Fibroblast of the aortic adventitia (primary cell): ENCODE measurements around the gene MAPK14. TPM values are rescaled to one million over a fixed set of nuclear protein-coding genes. Genes with fewer than 3 reads are reported as not detected.
A peak's percentile ranks its signal among the peaks of the same experiment; 100 is the strongest.

Experiments
- DNase-seq: peaks from one replicate; pipeline ENCODE4 v3.0.0-alpha.2; 2010; ENCODE audit warnings: low read depth
- H3K4me3 ChIP-seq: 2 replicates; pipeline ENCODE4 v1.5.1; 2011; ENCODE audit warnings: low read depth, mild to moderate bottlenecking, control low read depth, low read length, moderate library complexity
- total RNA-seq: library from RNA; depleted of rRNA; stranded (reverse); fragments of >200 nt; gene quantifications from 2 replicates; pipeline ENCODE4 v1.2.3, GENCODE V29; 2012; ENCODE audit warnings: low replicate concordance
- TF ChIP-seq, protein P1 (sequence below): IDR thresholded peaks from 2 replicates; pipeline ENCODE4 v1.5.1; 2011; ENCODE audit warnings: mild to moderate bottlenecking, low read length, control low read depth, inconsistent platforms; ENCODE audit not compliant: insufficient read depth

The MAPK14 gene
- total RNA-seq, 1 donor: 72.5 TPM

DNA sequence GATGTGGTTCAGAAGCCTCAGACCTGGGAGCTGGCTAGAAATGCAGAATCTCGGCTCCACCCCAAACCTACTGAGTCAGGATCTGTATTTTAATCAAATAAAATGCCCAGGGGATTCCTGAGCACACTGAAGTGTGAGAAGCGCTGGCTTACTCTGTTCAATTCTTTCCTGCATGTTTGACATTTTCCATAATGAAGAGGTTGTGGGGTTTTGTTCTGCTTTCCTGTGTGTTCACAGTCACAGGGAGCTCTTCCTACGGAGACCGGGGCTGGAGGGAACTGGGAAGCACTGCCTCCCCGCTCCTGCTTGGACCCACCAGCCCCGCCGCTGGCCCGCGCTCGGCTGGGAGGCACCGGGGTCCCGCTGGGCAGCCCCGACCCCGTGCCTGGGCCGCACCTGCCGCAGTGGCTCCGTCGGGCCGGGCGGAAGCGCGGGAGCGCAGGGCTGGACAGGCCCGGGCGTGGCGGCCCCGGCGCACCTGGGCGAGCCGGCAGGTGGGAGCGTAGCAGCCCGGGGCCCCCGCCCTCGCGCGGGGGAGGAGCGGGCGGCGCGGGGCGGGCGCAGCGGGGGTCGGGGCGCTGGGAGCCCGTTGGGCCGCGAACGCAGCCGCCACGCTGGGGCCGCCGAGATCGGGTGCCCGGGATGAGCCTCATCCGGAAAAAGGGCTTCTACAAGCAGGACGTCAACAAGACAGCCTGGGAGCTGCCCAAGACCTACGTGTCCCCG lies 102.5 kb downstream of the MAPK14 start, which contains the start of gene MAPK13:
Gene MAPK13 (plus strand): TSS at position 573 of the 726 bp plus-strand sequence. CDS start 70 bp downstream, at position 643.
- peak within 1 kb of the TSS; percentile 37 for H3K4me3 ChIP-seq
- TF ChIP-seq, protein P1, sequence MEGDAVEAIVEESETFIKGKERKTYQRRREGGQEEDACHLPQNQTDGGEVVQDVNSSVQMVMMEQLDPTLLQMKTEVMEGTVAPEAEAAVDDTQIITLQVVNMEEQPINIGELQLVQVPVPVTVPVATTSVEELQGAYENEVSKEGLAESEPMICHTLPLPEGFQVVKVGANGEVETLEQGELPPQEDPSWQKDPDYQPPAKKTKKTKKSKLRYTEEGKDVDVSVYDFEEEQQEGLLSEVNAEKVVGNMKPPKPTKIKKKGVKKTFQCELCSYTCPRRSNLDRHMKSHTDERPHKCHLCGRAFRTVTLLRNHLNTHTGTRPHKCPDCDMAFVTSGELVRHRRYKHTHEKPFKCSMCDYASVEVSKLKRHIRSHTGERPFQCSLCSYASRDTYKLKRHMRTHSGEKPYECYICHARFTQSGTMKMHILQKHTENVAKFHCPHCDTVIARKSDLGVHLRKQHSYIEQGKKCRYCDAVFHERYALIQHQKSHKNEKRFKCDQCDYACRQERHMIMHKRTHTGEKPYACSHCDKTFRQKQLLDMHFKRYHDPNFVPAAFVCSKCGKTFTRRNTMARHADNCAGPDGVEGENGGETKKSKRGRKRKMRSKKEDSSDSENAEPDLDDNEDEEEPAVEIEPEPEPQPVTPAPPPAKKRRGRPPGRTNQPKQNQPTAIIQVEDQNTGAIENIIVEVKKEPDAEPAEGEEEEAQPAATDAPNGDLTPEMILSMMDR: no peak
- peak; percentile 54 for DNase-seq

DNA sequence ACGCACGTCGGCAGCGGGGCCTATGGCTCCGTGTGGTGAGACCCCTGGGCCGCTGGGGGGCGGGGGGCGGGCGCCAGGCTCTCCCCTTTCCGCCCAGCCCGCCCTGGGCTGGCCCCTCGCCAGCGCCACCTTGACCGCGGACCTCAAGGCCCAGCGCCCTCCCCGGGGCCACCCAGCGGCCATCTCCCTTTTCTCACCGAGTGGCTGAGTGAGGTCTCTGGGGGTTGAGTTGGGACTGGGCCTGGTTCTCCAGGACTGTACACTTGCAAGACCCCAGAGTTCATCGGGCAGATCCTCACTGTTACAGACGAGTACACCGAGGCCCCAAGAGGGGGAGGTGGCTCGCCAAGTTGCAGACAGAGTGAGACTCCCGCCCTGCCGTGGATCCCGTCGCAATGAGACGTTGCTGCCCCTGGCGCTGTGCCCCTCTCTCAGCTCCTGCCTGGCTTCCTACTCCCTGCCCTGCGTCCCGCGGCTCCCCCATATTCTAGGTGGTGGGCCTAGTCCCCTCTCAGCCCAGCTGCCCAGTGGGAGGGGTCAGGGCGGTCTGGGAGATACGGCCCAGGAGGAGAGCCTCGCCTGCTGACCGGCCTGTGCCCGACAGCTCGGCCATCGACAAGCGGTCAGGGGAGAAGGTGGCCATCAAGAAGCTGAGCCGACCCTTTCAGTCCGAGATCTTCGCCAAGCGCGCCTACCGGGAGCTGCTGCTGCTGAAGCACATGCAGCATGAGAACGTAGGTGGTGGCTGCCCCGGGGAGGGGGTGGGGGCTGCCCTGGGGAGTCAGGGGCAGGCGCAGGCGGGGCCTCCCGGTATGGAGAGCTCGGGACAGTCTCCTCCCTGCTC lies 103.3 kb downstream of the MAPK14 start:
- TF ChIP-seq, protein P1: no peak
- no peak for DNase-seq
- peak overlapping the region; percentile 37 for H3K4me3 ChIP-seq

DNA sequence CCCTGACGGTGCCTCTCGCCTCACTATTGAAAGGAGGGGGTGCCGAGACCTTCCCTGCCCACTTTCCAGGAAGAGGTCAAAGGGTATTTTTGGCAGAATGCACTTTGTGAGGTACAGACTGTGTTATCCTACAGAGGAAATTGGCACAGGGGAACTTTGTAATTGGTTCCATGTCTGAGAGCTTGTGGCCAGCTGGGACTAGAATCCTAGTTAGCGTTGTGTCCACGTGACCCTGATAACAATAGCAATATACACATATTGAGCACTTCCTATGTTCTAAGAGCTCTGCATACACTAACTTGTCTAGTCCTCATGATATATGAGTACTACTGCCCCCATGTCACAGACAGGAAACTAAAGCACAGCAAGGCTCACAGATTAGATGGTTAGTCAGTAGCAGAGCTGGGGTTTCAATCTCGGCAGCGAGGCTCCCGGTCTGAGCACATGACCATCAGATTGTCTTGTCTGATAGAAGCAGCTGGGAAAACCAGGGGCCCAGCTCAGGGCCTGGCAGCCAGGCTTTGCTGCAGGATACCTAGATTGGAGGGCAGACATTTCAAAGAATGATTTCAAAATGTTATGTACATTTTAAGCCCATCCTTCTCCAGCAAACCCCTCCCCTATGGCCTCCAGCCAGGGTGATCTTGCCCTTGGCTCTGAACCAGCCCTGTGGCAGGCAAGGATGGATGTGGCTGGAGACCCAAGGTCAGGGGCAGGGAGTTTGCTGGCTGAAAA lies 104.1 kb downstream of the MAPK14 start:
- DNase-seq: peak; percentile 78
- TF ChIP-seq, protein P1: no peak
- H3K4me3 ChIP-seq: peak overlapping the region; percentile 4

DNA sequence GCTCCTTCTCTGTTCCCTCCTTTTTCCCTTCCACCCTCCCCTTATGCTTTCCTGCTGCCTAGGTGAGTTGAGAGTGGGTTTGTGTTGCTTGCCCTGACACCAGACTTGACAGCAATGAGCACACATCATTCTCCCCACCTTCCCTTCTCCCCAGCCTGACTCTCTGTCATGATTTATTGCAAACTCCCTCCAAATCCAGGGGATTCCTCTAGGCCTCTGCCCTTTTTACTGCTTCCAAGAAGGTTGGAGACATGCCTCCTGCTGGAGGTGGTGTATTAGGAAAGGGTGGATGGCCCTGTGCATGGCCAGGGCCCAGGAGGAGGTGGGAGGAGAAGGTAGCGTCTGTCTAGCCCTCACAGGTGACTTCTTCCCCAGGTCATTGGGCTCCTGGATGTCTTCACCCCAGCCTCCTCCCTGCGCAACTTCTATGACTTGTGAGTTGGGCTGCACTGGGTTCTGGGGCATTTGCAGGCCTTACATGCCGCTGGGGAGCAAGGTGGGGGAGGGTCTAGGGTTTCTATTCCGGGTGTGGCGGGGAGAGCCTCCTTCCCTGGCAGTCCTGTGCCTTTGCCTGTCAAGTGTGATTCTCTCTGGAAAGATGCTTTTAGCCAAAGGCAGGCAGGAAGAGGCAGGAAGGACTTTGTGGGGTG lies 104.8 kb downstream of the MAPK14 start:
- TF ChIP-seq, protein P1: no peak
- H3K4me3 ChIP-seq: no peak overlapping the region
- no peak for DNase-seq

DNA sequence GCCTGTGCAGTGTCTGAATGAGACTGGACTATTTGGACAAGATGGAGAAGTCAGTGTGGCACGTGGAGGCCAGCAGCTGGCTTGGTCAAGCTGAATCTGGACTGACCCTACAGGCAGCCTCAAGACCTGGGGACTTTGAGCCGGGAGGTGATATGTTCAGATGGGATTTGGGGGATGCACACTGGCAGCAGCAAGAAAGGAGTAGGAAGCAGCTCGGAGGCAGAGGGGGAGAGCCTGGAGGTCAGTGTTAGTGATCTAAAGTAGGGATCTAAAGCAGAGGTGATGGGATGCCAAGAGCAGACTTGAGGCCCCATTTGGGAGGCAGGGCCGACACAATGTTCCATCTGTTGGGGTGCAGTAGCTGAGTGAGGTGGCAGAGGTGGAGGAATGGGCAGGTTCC lies 105.5 kb downstream of the MAPK14 start:
- no peak for DNase-seq
- no peak overlapping the region for H3K4me3 ChIP-seq
- TF ChIP-seq, protein P1: no peak

DNA sequence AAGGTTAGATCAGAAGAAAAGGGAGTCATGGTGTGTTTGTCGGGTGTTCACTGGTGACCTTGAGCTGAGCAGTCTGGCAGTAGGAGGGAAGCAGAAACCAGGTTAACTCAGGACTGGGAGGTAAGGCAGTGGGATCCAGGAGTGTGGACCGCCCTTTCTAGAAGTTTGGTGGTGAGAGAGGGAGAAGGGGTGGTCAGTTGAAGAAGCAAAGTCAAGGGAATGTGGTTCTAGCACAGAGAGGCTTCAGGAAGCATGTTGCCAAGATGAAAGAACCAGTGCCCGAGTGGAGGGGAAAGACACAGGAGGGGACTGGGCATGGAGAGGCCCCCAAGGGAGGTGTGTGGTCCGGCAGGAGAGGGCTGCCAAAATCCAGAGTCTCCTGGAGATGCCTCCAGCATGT lies 106.3 kb downstream of the MAPK14 start:
- DNase-seq: no peak
- TF ChIP-seq, protein P1: no peak
- no peak overlapping the region for H3K4me3 ChIP-seq
